Thyroid gland (tissue), 4 donors: Measurements from ENCODE around the gene CDK5R1. TPM values are rescaled to one million over a fixed set of nuclear protein-coding genes. Genes with fewer than 3 reads are reported as not detected.

Source experiments
- DNase-seq, 2 donors: peaks; one replicate each; pipeline ENCODE4 v3.0.0-alpha.2; 2019
- H3K27ac ChIP-seq, 3 donors: fragments of 200-600 bp; sonication (generic); 1 replicate in 2 of 3; 2 replicates in 1 of 3; pipeline ENCODE4 v1.5.1; 2016 to 2019; ENCODE audit warnings: mild to moderate bottlenecking in 1 of 3, moderate library complexity in 1 of 3
- H3K27me3 ChIP-seq: fragments of 200-600 bp; sonication (generic); one replicate; pipeline ENCODE4 v1.5.1; 2019
- H3K36me3 ChIP-seq, 2 donors: fragments of 200-600 bp; sonication (generic); one replicate each; pipeline ENCODE4 v1.5.1; 2016 to 2019
- H3K4me1 ChIP-seq, 2 donors: fragments of 200-600 bp; sonication (generic); one replicate each; pipeline ENCODE4 v1.5.1; 2017 to 2019
- H3K4me3 ChIP-seq, 3 donors: fragments of 200-600 bp; sonication (generic); replicated peaks in 1 of 3; 1 replicate in 2 of 3; 2 replicates in 1 of 3; pipeline ENCODE4 v1.5.1; 2016; ENCODE audit warnings: mild to moderate bottlenecking in 1 of 3
- H3K9me3 ChIP-seq: fragments of 200-600 bp; sonication (generic); one replicate; pipeline ENCODE4 v1.5.1; 2017
- POLR2A ChIP-seq, 2 donors: fragments of 450-650 bp; IDR thresholded peaks; one replicate each; pipeline ENCODE4 v1.6.1; 2017; ENCODE audit warnings: antibody characterized with exemption in 2 of 2, mild to moderate bottlenecking in 2 of 2, moderate library complexity in 1 of 2
- WGBS, 2 donors: methylation state at CpG; one replicate each; pipeline ENCODE4 v1.1.5; 2017; 5-methylcytosine and 5-hydroxymethylcytosine counted together
- intact Hi-C: fragments of 100-400 bp; cut with DNase I; formaldehyde crosslinking; loops from one replicate; pipeline ENCODE4 v1.15.1; 2023
- total RNA-seq, 4 donors: library from RNA; depleted of rRNA; stranded (reverse); fragments of >200 nt; gene quantifications; one replicate each; pipeline ENCODE4 v1.2.3, GENCODE V29; 2016
- TF ChIP-seq, protein P1 (sequence below), 6 experiments: fragments of 200-600 bp in 3 of 6; fragments of 450-650 bp in 3 of 6; sonication (generic) in 3 of 6; IDR thresholded peaks; one replicate each; pipeline ENCODE4 v1.5.1; 2016 to 2019; ENCODE audit warnings: antibody characterized with exemption in 6 of 6, mild to moderate bottlenecking in 2 of 6, inconsistent platforms in 1 of 6, moderate library complexity in 1 of 6

The CDK5R1 gene
- total RNA-seq, 4 donors from 2014 or later, result 0.49 to 0.78 (median 0.58) TPM

DNA sequence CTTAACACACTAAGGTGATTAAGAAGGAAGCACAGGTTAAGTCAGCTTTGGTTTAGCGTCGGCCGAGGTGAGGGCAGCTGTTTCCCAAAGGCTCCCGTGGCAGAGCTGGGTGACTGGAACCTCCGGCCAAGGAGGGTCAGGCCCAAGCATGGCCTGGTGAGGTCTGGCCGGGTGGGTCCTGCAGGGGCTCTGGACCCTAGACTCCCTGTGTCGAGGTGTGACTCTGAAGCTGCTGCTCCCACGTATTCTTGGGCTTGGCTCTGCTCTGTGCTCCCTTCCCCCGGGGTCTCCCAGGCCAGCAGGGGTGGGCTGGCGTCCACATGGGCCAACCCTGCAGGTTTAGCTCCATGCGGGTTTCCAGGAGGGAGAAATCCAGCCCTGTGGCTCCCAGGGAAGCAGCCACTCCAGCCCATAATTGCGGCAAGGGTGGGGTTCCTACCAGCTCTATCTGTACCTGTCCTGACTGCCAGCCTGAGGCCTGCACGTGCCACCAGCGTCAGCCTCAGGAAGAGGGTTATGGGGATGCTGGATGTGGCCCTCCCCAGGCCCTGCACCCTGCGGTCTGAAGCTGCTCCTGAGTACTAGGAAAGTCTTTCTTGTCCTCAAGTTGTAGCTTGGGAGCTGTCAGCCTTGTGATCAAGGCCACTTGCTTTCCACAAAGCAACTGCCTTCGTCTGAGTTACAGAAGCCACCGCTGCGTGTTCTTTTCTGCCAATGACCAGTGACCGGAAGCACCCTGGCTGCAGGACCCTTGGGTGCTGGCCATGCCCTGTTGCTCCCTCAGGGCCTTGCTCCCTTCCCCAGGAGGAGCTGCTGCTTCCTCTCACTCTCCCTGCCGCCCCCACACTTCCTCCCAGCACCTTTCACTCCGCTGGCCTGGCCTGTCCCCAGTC lies 4.8 kb downstream of the CDK5R1 start:
- Histone ChIP-seq H3K27ac (no peak overlapping the region), H3K36me3 (no peaks in the 10 kb centered on the region), H3K4me1 (peaks cover 0 to 4% of the 10 kb centered on the region in 2 donors), H3K4me3 (no peak overlapping the region), H3K9me3 (no peaks in the 10 kb centered on the region), H3K27me3 (no peaks in the 10 kb centered on the region)
- no peak for DNase-seq
- intact Hi-C loops, result no loop called here
- TF ChIP-seq, protein P1, sequence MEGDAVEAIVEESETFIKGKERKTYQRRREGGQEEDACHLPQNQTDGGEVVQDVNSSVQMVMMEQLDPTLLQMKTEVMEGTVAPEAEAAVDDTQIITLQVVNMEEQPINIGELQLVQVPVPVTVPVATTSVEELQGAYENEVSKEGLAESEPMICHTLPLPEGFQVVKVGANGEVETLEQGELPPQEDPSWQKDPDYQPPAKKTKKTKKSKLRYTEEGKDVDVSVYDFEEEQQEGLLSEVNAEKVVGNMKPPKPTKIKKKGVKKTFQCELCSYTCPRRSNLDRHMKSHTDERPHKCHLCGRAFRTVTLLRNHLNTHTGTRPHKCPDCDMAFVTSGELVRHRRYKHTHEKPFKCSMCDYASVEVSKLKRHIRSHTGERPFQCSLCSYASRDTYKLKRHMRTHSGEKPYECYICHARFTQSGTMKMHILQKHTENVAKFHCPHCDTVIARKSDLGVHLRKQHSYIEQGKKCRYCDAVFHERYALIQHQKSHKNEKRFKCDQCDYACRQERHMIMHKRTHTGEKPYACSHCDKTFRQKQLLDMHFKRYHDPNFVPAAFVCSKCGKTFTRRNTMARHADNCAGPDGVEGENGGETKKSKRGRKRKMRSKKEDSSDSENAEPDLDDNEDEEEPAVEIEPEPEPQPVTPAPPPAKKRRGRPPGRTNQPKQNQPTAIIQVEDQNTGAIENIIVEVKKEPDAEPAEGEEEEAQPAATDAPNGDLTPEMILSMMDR (IDR thresholded peaks at IDR 0.05), result no peak
- no peak for TF ChIP-seq POLR2A (IDR thresholded peaks at IDR 0.05)
- 74 to 84% methylated on average over 13 to 15 of the region's 21 CpGs for WGBS, 2 donors

DNA sequence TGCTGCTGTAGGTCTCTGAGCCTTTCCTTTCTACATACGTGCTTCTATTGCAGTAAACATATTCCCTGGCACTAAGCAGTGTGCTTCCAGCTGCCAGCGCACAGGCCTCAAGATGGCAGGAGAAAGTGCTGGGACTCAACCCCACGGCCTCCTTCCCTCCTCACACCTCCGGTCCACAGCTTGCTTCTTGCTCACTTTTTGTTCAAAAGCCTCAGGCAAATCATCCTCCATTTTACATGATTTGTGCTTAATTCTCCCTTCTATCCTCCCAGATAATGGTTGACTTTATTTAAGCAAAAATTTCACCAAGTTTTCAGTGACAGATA lies 5.4 kb downstream of the CDK5R1 start:
- Histone ChIP-seq H3K4me3 (no peak overlapping the region), H3K27me3 (no peaks in the 10 kb centered on the region), H3K9me3 (no peaks in the 10 kb centered on the region), H3K4me1 (peaks cover 0 to 4% of the 10 kb centered on the region in 2 donors), H3K27ac (no peak overlapping the region), H3K36me3 (no peaks in the 10 kb centered on the region)
- no peak for DNase-seq
- intact Hi-C loops, result no loop called here
- WGBS, 2 donors, result 88 to 89% methylated on average over 4 of the region's 4 CpGs
- TF ChIP-seq, protein P1 (IDR thresholded peaks at IDR 0.05), result no peak
- TF ChIP-seq POLR2A (IDR thresholded peaks at IDR 0.05), result no peak

DNA sequence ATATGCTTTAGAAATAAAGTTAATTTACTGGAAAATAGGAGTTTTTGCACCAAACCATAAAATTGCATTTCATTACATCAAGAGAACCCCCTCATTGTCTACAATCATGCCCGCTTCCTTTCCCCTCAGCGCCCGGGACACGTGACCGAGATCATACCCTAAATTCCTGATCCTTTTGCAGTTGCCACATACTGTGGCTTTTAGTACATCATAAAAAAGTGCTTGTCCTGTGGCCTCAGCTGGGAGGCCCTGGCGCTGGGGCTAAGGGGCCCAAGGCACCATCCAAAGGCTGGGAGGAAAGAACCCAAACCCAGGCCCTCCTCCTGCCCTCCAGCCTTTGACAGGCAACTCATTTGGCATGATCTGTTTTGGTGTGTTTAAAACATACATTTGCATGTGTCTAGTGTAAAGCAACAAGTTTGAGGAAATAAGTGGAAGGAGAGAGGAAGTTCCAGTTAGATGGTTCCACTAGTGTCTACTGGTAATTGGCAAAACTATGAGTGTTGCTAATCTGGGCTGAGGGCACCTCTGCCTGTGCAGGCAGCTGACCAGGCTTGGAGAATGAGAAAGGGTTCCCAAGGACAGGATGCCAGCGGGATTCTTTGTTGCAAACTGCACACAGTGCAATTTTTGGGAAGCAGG lies 6.0 kb downstream of the CDK5R1 start:
- Histone ChIP-seq H3K4me1 (no peaks in the 10 kb centered on the region), H3K36me3 (no peaks in the 10 kb centered on the region), H3K27me3 (no peaks in the 10 kb centered on the region), H3K4me3 (no peak overlapping the region), H3K27ac (no peak overlapping the region), H3K9me3 (no peaks in the 10 kb centered on the region)
- DNase-seq, result no peak
- intact Hi-C loops, result no loop called here
- WGBS, 2 donors, result 86 to 93% methylated on average over 7 of the region's 7 CpGs
- no peak for TF ChIP-seq POLR2A (IDR thresholded peaks at IDR 0.05)
- TF ChIP-seq, protein P1 (IDR thresholded peaks at IDR 0.05), result no peak

DNA sequence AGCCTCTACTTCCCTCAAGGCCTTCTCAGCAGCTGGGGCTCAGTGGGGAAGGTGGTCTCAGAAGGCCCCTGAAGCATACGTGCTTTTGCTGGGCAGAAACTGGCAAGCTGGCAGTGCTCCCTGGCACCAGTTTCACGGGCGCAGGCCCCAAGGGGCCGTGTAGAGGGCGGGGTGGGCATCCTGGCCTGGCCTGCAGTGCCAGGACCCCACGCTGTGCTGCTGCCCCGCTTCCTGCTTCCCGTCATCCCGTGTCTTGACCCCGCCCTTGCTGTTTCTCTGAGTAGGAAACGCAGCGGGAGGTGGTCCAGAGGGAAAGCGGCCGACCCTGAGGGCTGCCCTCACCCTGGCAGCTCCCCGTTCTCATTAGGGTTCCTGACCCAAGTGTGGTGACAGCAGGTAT lies 6.8 kb downstream of the CDK5R1 start:
- H3K27me3 ChIP-seq, result no peaks in the 10 kb centered on the region
- no peaks in the 10 kb centered on the region for H3K36me3 ChIP-seq
- H3K4me3 ChIP-seq, result no peak overlapping the region
- DNase-seq, result no peak
- H3K27ac ChIP-seq, result no peak overlapping the region
- intact Hi-C loops, result no loop called here
- no peaks in the 10 kb centered on the region for H3K9me3 ChIP-seq
- TF ChIP-seq, protein P1 (IDR thresholded peaks at IDR 0.05), result no peak
- WGBS, 2 donors, result 74 to 88% methylated on average over 2 to 15 of the region's 15 CpGs
- H3K4me1 ChIP-seq, result no peaks in the 10 kb centered on the region

DNA sequence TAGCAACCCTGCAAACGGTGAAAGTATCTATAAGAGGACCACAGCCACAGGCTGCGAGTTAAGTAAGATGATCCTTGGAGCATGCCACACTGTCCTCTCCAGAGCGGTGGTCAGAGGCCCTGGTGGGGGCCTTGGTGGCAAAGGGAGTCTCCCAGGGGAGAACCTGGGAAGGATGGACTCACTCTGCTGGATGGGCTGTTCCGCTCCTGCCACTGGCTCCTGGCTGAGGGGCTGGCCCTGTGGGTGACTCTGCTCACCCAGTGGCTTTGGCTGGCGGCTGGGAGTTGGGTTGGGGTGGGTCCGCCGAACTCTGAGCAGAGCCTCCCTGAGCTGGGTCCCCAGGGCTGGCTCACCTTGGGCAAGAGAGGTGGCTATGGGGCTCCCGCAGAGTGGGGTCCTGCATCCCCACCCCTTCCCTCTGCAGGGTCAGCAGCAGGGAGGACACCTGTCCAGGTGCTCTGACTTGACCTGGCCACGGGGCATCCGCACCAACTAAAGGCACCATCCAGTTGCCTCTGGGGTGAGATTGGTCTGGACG lies 7.3 kb downstream of the CDK5R1 start:
- Histone ChIP-seq H3K4me3 (no peak overlapping the region), H3K27ac (no peak overlapping the region), H3K9me3 (no peaks in the 10 kb centered on the region), H3K27me3 (no peaks in the 10 kb centered on the region), H3K36me3 (no peaks in the 10 kb centered on the region), H3K4me1 (no peaks in the 10 kb centered on the region)
- intact Hi-C loops, result no loop called here
- WGBS, 2 donors, result 96 to 97% methylated on average over 5 to 9 of the region's 11 CpGs
- no peak for TF ChIP-seq POLR2A (IDR thresholded peaks at IDR 0.05)
- TF ChIP-seq, protein P1 (IDR thresholded peaks at IDR 0.05), result no peak
- no peak for DNase-seq
